Common myeloid progenitor, CD34-positive (primary cell): ENCODE measurements around the gene LYST.

Source experiments
- CTCF ChIA-PET: fragments of 350-600 bp; sonication (Branson Sonifier 250); formaldehyde crosslinking; loops from one replicate; lab custom pipeline; 2021; ENCODE audit warnings: antibody characterized with exemption; lab: Charles Lee
- POLR2A ChIA-PET: fragments of 350-600 bp; sonication (Branson Sonifier 250); formaldehyde crosslinking; loops from one replicate; lab custom pipeline; 2021; ENCODE audit warnings: antibody characterized with exemption; lab: Charles Lee
- DNase-seq, 3 donors: peaks; one replicate each; pipeline versions ENCODE4 v3.0.0 to v3.0.0-alpha.2; 2013
- H3K27ac ChIP-seq, 2 experiments: 1 replicate in 1 of 2; 2 replicates in 1 of 2; pipeline ENCODE4 v1.7.0; 2013; ENCODE audit warnings: inconsistent platforms in 2 of 2, low read length in 2 of 2, mild to moderate bottlenecking in 2 of 2, low read depth in 1 of 2, moderate library complexity in 1 of 2; ENCODE audit not compliant: severe bottlenecking in 2 of 2, insufficient read depth in 1 of 2, poor library complexity in 1 of 2
- H3K27me3 ChIP-seq, 5 experiments: replicated peaks in 2 of 5; 1 replicate in 3 of 5; 2 replicates in 2 of 5; pipeline versions ENCODE4 v1.6.1 to v1.7.0; 2013; ENCODE audit warnings: low read length in 4 of 5, mild to moderate bottlenecking in 2 of 5, moderate library complexity in 2 of 5, inconsistent platforms in 1 of 5; ENCODE audit not compliant: insufficient read depth in 5 of 5, control insufficient read depth in 4 of 5
- H3K36me3 ChIP-seq, 4 experiments: 1 replicate in 2 of 4; 2 replicates in 2 of 4; pipeline versions ENCODE4 v1.6.1 to v1.7.0; 2013; ENCODE audit warnings: low read length in 3 of 4, control low read depth in 1 of 4, mild to moderate bottlenecking in 1 of 4; ENCODE audit not compliant: control insufficient read depth in 4 of 4, insufficient read depth in 4 of 4
- H3K4me1 ChIP-seq, 4 experiments: 1 replicate in 3 of 4; 2 replicates in 1 of 4; pipeline versions ENCODE4 v1.6.1 to v1.7.1; 2013; ENCODE audit warnings: low read length in 3 of 4, mild to moderate bottlenecking in 3 of 4, control low read depth in 1 of 4, inconsistent platforms in 1 of 4, moderate library complexity in 1 of 4; ENCODE audit not compliant: control insufficient read depth in 4 of 4, insufficient read depth in 4 of 4; ENCODE audit errors: control extremely low read depth in 1 of 4
- H3K4me3 ChIP-seq, 7 experiments: 1 replicate in 4 of 7; 2 replicates in 3 of 7; pipeline versions ENCODE4 v1.5.1 to v1.7.0; 2013; ENCODE audit warnings: mild to moderate bottlenecking in 7 of 7, low read length in 6 of 7, moderate library complexity in 6 of 7, inconsistent platforms in 2 of 7, low read depth in 2 of 7, control low read depth in 1 of 7; ENCODE audit not compliant: insufficient read depth in 4 of 7, control insufficient read depth in 1 of 7; ENCODE audit errors: extremely low read depth in 1 of 7
- H3K9me3 ChIP-seq, 5 experiments: 1 replicate in 4 of 5; 2 replicates in 1 of 5; pipeline versions ENCODE4 v1.6.1 to v1.7.1; 2013; ENCODE audit warnings: low read length in 4 of 5, mild to moderate bottlenecking in 2 of 5, inconsistent platforms in 1 of 5, low read depth in 1 of 5, moderate library complexity in 1 of 5; ENCODE audit not compliant: control insufficient read depth in 4 of 5, insufficient read depth in 2 of 5; ENCODE audit errors: control extremely low read depth in 1 of 5
- WGBS: methylation state at CpG from one replicate; pipeline ENCODE4 v1.1.5; 2013; ENCODE audit not compliant: insufficient coverage; 5-methylcytosine and 5-hydroxymethylcytosine counted together

LYST gene

DNA sequence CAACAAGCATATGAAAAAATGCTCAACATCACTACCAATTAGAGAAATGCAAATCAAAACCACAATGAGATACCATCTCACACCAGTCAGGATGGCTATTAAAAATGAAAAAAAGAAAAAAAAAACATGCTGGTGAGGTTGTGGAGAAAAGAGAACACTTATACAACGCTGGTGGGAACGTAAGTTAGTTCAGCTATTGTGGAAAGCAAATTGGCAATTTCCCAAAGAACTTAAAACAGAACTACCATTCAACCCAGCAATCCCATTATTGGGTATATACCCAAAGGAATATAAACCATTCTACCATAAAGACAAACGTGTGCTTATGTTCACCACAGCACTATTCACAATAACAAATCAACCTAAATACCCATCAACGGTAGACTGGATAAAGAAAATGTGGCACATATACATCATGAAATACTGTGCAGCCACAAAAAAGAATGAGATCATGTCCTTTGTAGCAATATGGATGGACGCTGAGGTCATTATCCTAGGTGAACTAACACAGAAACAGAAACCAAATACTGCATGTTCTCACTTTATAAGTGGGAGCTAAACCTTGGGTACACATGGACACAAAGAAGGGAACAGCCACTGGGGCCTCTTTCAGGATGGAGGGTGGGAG lies 49.5 kb downstream of the LYST start:
- CTCF ChIA-PET, result interaction anchor here (1.1 kb wide), 1 partner anchor 220 kb away, joined by 3 read pairs; no protein-coding TSS in a partner anchor
- H3K4me1 ChIP-seq, result no peaks in the 10 kb centered on the region
- DNase-seq, result no peak
- H3K36me3 ChIP-seq, result peaks cover 0 to 2% (median 0%) of the 10 kb centered on the region in 4 experiments
- POLR2A ChIA-PET, result no interaction called here
- H3K4me3 ChIP-seq, result no peak overlapping the region
- no peak overlapping the region for H3K27ac ChIP-seq
- no peaks in the 10 kb centered on the region for H3K27me3 ChIP-seq
- 100% methylated on average over 2 of the region's 5 CpGs for WGBS
- no peaks in the 10 kb centered on the region for H3K9me3 ChIP-seq

DNA sequence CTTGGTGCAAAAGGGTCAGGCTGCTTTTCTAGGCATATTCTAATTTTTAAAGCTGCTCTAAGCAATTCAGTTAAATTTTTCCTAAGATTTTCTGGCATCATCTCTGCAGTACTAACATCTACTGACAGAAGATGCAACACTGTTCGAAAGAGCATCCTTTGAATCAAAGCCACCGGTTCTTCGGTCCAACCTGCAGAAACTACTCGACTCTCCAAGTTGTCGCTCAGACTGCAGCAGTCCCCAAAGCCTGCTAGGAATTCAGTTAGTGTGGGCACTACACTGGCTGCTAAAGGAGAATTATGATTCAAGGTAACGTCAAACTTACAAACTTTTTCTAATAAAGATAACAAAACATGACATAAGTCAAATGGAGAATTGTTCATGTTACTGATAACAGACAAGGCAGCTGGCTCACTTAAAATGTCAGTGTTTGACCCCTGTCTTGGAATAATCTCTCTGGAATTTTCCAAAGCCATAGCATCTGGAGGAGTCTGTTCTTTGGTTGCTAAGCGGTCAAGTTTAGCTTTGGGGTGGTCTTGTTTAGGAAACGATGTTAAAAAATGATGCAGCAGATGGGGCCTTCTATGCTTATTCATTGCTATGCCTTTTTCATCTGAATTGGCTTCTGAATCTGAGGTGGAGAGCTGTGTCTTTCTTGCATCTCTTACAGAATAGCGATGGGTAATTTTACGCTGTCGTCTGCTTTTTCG lies 56.9 kb downstream of the LYST start:
- POLR2A ChIA-PET, result no interaction called here
- 88% methylated on average over 7 of the region's 12 CpGs for whole genome bisulfite sequencing

GRCh38 chr1:235808223-235808622 lies 58.5 kb downstream of the LYST start:
- DNase-seq, result no peak
- ChIA-PET POLR2A (no interaction called here), CTCF (no interaction called here)
- no peaks in the 10 kb centered on the region for H3K27me3 ChIP-seq
- H3K4me3 ChIP-seq, result no peak overlapping the region
- WGBS, result 100% methylated on average over 3 of the region's 6 CpGs
- H3K27ac ChIP-seq, result no peak overlapping the region
- no peaks in the 10 kb centered on the region for H3K9me3 ChIP-seq
- H3K36me3 ChIP-seq, result peaks cover 3 to 9% (median 5%) of the 10 kb centered on the region in 4 experiments
- H3K4me1 ChIP-seq, result no peaks in the 10 kb centered on the region

More for the DNA sequence above, 56.9 kb downstream of the LYST start:
- Histone ChIP-seq H3K27me3 (no peaks in the 10 kb centered on the region), H3K4me3 (no peak overlapping the region), H3K27ac (no peak overlapping the region), H3K36me3 (peaks cover 0 to 9% (median 5%) of the 10 kb centered on the region in 4 experiments), H3K4me1 (no peaks in the 10 kb centered on the region), H3K9me3 (no peaks in the 10 kb centered on the region)
- CTCF ChIA-PET, result no interaction called here
- no peak for DNase-seq

- Histone ChIP-seq H3K4me1 (no peaks in the 10 kb centered on the region), H3K9me3 (no peaks in the 10 kb centered on the region), H3K27me3 (no peaks in the 10 kb centered on the region), H3K4me3 (no peak overlapping the region), H3K36me3 (peaks cover 3 to 9% (median 6%) of the 10 kb centered on the region in 4 experiments), H3K27ac (no peak overlapping the region)
- DNase-seq, result no peak
- WGBS, result 98% methylated on average over 5 of the region's 7 CpGs
- ChIA-PET CTCF (interaction anchor here (0.7 kb wide), 1 partner anchor 654 kb away, joined by 4 read pairs; no protein-coding TSS in a partner anchor), POLR2A (no interaction called here)
Measured at GRCh38 chr1:235806123-235806522, 60.6 kb downstream of the LYST start.

- DNase-seq, result no peak
- ChIA-PET CTCF (interaction anchor here (1.2 kb wide), 1 partner anchor 19 kb away, joined by 3 read pairs; no protein-coding TSS in a partner anchor), POLR2A (no interaction called here)
- no peak overlapping the region for H3K27ac ChIP-seq
- no peaks in the 10 kb centered on the region for H3K4me1 ChIP-seq
- peaks cover 3 to 9% (median 6%) of the 10 kb centered on the region in 4 experiments for H3K36me3 ChIP-seq
- H3K27me3 ChIP-seq, result no peaks in the 10 kb centered on the region
- WGBS, result 100% methylated on average over 2 of the region's 4 CpGs
- no peak overlapping the region for H3K4me3 ChIP-seq
- H3K9me3 ChIP-seq, result no peaks in the 10 kb centered on the region
Measured at GRCh38 chr1:235802573-235803346, 63.9 kb downstream of the LYST start.

DNA sequence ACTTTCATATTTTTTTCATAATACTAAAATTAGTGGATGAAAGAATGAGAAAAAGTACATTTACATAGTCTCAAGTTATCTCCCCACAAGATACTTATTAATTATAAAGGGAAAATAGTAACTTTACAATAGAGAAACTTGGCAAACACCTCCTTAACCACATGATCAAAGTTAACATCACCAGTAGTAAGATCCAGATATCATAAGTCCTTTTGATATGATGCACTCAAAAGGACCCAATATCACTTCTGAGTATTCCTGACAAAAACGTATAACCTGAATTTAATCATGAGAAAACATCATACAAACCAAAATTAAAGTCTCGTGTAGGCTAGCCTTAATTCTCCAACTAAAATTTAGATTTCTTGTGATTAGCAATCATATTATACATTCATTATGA lies 67.4 kb downstream of the LYST start:
- WGBS, result 60% methylated on average over 1 of the region's 2 CpGs
- no peak overlapping the region for H3K4me3 ChIP-seq
- H3K36me3 ChIP-seq, result peaks cover 0 to 12% (median 4%) of the 10 kb centered on the region in 4 experiments
- no peaks in the 10 kb centered on the region for H3K27me3 ChIP-seq
- POLR2A ChIA-PET, result no interaction called here
- no peak overlapping the region for H3K27ac ChIP-seq
- no peak for DNase-seq
- CTCF ChIA-PET, result no interaction called here
- no peaks in the 10 kb centered on the region for H3K4me1 ChIP-seq
- H3K9me3 ChIP-seq, result peaks cover 0 to 12% (median 5%) of the 10 kb centered on the region in 5 experiments
